T-helper 2 cell treated with Interferon-gamma antibody and Interleukin-4, amounts not matched to agents 100 ng/mL and 5 ng/mL, for 36 hours (primary cell): Measurements from ENCODE around the gene ZMIZ1. TPM values are rescaled to one million over a fixed set of nuclear protein-coding genes. Genes with fewer than 3 reads are reported as not detected.

Experiments used
- intact Hi-C: fragments of 100-400 bp; cut with micrococcal nuclease; formaldehyde crosslinking; loops from one replicate; pipeline ENCODE4 v1.15.1; 2023
- total RNA-seq: library from RNA; stranded (reverse); gene quantifications from 2 replicates; pipeline ENCODE4 v1.2.3, GENCODE V29; 2022

ZMIZ1 gene
- total RNA-seq, 1 donor from 2014 or later: 45.8 TPM

DNA sequence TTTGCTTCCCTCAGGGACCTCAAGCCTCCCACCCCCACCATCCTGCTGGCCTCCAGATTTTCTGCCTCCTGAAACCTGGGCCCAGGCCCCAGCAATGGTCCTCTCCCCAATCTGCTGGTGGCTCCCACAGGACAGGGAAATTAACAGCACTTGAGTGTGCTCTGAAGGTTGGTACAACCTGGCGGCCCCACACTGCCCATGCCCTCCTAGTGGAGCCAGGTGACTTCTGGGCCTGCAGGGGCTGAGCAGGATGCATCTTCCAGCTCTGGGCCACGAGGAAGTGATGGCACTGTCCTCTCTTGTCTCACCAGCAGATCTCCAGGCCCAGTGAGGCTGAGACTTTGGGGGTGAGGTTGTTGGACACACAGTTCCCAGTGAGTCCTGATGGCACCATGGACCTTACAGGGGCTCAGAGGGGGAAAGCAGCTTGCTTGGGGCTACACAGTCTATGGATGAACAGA is 3.6 kb upstream of the ZMIZ1 start:
- intact Hi-C loops: loop anchor here (5.0 to 10.0 kb wide), 6 partner anchors 72 to 1018 kb away; partner anchors contain the start of gene PPIF

DNA sequence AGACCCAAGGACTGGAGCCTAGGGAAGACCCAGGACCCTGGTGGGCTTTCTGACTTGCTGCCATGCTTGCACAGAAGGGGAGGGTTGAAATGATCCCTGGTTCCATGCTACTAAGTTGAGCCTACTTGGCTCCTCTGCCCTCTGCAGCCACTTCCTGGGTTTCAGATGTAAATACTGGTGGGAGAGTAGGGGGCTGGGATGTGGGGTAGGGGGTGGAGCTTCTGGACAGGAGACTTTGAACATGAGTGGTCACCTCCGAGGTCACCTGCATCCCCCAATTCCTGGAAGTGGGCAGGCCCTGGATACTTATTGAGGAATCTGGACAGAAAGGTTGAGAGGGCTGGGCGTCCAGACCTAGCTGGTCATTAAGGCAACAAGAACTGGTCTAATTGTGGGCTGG is 2.9 kb upstream of the ZMIZ1 start:
- intact Hi-C loops: loop anchor here (2.0 to 10.0 kb wide), 7 partner anchors 71 to 1019 kb away; partner anchors contain the start of genes PPIF and ZCCHC24

DNA sequence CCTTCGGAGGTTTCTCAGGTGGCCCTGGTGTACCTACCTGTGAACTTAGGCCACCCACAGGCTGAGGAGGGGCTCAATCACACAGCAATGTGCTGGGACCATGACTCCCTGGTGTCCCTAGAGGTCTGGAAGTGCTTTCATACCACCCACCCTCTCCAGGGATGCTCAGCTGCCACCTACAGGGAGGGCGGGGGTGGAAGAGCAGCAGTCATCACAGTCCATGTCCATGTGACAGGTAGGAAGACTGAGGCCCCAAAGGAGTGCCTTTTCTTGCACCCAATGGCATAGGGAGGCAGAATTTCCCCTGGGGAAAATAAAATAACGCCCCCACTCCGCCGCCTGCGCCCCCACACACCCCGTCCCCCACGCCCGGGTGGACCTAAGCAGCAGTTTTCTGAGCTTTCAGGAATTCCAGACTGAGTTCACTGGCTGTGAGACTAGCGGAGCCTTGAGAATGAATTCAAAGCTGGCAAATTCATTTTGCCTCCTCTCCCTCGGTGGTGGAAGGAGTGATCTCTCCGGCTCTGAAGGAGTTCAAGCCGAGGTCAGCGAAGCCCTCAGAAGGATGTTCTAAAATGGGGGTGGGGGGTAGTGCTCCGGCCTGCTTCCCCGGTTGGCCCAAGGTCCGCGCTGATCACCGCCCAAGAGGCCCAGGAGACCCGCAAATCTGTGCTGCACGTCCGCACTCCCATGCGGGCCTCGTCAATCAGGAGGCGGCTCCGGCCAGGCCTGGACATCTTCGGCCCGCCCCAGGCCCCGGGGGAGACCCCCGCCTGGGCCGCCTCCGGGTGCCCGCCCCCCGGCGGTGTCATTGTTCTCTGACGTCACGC is 2.1 kb upstream of the ZMIZ1 start:
- intact Hi-C loops: loop anchor here (2.0 to 10.0 kb wide), 7 partner anchors 71 to 1019 kb away; partner anchors contain the start of genes PPIF and ZCCHC24

DNA sequence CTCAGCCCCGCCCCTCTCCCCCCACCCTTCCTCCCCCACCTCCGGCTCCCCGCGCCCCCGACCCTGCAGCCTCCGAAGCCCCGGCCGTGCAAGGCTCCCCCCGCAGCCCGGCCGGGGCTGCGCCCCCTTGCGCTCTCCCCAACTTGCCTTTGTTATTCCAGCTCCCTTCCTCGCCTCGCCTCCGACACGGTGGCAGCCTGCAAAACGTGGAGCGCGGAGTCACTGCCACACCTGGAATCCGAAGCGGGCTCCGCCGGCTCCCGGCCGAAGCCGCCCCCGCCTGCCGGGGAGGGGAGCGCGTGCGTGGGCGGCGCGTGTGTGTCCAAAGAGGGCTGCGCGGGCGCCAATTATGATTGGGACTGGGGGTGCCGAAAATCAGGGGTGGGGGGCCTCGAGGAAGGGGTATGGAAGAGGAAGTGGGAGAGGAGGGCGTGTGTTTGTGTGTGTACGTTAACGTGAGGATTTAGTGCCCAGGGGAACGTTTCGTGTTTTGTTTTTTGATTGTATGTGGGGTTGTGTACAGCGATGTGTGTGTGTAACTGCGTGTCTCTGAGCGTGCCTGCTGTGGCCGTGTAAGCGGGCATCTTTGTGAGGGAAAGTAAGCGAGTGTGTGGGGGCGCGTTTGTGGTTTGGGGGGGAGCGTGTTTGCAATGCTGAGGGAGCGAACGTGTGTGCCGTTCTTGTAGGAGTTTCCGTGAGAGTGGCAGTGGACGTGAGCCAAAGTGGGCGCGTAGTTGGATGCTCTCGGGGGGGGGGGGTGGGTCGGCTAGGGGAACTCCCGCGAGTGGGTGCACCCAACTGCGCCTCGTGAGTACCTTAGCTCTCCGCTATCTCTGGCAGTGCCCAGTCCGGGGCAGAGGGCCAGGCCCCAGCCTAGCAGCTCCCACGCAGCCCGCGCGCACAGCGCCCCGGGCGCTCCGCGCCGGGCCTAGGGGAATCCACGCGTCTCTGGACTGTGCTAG is 1.2 kb upstream of the ZMIZ1 start:
- intact Hi-C loops: loop anchor here (1.0 to 10.0 kb wide), 11 partner anchors 19 to 1035 kb away; partner anchors contain the start of genes PPIF, RPS24 and ZCCHC24

DNA sequence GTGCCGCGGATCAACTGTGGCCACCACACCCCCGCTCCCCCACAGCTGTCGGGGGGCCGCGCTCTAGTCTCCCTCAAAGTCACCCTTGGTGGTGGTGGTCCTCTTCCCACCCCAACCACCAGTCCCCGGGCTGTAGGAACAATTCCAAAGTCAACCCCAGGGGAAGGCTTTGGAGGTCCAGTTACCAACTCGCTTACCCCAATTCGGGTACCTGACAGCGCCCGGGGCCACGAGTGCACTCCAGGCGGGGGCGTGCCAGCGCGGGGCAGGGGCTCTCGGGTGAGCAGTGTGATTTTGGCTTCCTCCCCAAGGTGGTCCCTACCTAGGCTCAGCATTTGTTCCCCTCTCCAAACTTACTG is 584 bp upstream of the ZMIZ1 start:
- intact Hi-C loops: loop anchor here (1.0 to 10.0 kb wide), 10 partner anchors 20 to 1035 kb away; partner anchors contain the start of genes PPIF and RPS24

DNA sequence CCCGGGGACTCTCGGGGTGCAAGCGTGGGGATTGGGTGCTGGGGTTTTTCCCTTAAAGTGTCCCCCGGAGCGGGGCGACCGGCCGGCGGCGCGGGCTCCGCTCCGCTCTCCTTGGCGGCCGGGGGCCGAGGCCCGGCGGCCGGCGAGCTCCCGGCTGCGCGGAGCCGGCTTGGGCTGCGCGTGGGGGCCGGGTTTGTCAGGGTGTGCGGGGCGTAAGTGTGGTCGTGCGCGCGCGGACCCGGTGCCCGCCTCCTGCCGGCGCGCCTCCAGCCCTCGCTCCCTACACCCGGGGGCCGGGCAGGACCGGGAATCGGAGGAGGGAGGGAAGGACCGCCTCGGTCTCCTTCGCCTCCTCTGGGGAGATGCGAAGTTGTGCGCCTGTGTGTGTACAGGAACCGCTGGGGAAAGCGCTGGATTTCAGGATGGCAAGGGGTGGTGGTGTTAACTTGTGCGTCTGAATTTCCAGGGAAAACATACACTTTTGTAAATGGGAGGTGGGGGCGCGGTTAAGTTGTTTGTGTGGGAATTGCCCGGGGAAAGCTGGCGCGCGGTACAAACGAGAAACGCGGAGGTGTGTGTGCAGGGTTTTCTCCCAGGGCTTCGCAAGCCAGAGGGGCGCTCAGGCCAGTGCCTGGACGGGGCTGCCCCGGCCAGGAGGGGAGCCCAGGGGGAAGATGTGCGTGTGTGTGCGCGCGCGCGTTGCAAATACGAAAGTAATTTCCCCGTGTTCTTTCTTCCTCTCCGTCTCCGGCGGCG is 737 bp downstream of the ZMIZ1 start:
- intact Hi-C loops: loop anchor here (2.0 to 10.0 kb wide), 7 partner anchors 68 to 1037 kb away; partner anchors contain the start of genes PPIF and RPS24

DNA sequence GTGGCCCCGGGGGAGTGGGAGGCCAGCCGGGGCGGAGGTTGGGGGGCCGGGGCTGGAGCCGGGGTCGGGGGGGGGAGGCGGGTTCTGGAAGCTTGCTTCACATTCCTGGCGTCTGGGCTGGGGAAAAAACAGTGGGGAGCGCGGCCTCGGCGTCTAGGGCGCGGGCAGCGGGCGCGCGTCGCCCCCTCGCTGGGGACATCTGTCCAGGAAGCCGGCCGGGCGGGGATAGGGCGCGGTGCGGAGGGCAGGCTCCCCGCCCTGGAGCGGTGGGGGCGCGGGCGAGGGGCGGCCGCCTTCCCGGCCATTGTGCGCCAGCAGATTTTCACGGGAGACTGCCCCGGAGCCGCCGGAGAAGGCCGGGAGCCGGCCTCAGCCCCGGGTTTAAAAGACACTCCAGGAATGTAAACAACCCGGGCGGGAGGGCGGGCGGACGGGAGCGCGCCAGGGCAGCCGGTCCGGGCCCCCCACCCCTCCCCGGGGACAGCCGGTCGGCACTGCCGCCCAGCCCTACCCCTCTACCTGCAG is 1.4 kb downstream of the ZMIZ1 start:
- intact Hi-C loops: no loop called here

DNA sequence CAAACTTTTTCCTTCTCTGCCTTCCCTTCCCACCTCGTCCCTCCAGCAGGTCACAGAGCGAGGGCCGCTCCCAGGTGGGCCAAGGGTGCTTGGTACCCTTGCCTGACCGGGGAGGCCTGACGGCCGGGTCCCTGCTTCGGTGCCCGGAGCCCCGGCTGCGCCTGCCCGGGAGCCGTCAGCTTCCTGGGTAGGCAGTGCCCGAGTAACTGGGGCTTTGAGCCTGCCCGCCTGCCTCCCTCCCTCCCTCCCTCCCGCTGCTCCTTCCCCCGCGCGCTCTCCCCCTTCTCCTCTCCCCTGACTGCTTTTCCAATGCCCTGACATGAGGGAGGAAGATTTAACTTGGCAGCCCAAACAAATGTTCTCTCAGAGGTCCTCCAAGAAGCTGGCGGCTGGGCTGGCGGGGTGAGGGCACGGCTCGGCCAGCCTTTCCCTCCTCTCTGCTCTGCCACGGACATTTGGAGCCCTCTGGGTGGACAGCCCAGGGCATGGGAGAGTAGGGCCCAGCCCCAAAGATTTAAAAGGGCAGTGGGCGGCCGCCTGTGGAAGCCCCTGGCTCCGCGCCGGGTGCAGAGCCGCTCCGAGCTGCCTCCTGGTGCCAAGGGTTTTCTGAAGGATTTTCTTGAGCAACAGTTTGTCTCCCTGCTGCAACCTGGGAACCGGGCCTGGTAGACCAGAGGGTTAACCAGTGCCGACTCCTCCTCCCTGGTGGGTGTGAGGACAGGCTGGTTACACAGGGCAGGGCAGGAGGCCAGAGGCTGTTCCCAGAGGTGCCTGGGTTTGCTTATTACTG is 2.0 kb downstream of the ZMIZ1 start:
- intact Hi-C loops: no loop called here

DNA sequence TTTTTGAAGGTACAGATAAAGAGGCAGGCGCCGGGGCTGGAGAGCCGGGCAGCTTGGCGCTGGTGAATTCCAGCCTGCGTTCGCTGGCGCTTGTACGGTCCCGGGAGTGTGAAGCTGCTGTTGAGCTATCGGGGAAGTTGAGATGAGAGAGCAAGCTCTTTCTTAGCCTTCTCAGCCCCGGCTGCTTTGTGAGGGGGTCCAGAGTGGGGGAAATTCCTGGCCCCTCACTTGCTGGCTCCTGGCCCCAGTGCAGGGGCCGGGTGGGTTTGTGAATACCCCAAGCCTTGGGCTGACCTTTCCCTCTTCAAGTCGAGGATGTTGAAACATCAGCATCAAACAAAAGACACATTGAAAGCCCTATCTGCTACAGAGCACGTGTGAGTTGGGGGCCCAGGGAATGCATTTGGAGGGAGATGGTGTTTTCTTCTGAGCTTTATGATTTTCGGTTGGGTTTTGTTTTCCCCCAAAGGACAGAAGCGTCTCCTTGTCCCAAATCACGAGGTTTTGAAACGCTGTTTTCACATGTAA is 2.7 kb downstream of the ZMIZ1 start:
- intact Hi-C loops: no loop called here

DNA sequence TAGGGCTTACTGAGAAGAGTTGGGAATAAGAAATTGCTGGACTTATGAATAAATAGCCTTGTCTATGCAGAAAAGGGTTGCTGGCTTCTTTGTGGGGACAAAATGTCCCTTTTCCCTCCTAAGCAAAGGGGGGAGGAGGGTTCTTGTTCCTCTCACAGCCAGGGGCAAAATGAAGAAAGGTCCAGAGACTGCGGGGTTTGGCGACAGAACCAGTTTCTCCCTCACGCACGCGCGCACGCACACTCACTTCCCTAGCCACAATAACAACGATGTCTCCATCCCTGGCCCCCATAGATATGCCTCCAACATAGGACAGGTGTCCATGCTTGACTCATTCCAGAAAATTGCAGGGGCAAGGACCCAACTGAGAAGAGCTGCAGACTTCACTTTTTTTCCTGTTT is 3.3 kb downstream of the ZMIZ1 start:
- intact Hi-C loops: no loop called here

DNA sequence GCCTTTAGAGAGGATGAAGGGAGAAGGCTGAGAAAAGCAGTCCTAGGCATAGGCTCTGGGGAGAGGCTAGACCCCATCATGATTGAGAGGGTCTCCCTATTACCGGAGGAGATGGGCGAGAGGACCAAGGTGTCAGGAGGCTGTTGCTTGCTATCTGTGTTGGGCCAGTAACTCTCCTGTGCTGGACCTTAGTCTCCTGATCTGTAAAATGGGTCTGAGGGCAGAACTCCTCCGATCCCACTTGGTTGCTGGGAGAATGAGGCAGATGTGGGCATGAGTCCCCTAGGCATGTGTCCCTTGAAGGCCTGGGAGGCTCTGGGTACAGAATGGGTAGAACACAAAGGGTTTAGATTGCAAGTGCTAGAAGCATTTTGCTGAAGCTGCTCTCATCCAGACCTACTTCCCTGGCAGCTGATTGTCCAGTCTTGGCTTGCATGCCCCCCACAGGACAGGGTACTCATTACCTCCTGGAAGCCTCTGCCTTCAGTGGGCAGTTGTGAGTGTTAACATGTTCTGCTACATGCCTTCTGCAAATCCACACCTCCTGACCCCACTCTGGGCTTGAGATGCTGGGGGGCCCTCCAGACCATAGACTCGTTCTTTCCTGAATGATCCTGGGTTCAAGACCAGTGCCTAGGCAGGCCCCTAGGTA is 4.4 kb downstream of the ZMIZ1 start:
- intact Hi-C loops: no loop called here

DNA sequence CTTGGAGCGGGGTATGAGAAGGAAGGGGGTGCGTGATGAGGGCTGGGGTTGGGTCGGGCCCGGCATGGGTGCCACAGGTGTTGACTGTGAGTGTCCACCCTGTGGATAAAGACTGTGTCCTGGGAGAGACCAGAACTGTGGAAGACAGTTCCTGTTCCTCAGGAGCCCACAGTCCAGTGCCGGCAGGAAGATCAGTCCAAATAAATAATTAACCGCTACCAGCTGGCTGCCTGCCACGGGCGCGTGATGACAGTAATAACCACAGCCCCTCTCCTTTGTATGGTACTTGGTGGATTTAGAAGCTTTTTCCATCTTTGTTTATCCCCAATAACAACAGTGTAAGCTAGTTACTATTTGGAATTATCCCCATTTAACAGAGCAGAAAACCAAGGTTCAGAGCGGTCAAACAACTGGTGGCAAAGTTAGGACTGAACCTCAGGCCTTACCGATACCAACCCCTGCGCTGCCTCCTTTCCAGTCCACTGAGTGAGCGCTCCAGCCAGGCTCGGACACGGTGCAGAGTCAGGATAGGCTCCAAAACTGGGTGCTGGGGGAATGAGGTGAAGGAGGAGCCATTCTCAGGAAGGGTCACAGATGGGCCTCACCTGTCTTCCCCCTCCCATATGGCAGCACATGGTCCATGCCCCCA is 5.1 kb downstream of the ZMIZ1 start:
- intact Hi-C loops: no loop called here

DNA sequence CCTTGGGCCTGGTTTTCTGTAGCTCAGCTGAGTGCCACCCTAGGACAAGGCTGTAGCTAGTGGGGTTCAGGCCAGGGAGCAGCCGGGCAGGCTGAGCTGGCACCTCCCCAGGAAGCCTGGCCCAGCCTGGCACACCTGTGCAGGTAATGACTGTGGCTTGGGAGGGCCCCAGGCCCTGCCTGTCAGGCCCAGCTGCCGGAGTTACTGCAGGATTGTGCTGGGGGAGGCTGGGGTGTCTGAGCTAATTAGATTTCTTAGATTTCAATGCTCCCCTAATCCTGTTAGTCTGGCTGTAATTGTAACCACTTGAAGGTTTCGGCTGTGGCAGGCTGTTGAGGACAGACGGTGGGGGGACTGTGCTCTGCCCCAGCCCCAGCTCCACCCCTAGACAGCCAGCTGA is 6.0 kb downstream of the ZMIZ1 start:
- intact Hi-C loops: no loop called here

DNA sequence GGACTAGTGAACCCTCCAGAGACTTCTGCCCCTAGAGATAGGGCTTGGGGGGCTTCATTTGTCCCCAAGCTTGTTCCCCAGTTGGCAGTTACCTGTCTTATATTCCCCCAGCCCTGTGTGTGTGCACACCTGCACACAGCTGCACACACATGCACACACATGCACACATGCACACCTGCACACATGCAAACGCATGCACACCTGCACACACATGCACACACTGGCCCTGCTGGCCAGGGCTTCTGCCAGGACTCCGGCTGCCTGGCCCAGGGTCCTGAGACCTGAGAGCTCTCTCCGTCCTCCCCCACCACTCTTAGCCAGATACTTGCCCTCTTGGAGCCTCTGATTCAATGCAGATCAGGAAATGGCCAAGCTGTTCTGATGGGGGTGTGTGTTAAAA is 6.7 kb downstream of the ZMIZ1 start:
- intact Hi-C loops: no loop called here

DNA sequence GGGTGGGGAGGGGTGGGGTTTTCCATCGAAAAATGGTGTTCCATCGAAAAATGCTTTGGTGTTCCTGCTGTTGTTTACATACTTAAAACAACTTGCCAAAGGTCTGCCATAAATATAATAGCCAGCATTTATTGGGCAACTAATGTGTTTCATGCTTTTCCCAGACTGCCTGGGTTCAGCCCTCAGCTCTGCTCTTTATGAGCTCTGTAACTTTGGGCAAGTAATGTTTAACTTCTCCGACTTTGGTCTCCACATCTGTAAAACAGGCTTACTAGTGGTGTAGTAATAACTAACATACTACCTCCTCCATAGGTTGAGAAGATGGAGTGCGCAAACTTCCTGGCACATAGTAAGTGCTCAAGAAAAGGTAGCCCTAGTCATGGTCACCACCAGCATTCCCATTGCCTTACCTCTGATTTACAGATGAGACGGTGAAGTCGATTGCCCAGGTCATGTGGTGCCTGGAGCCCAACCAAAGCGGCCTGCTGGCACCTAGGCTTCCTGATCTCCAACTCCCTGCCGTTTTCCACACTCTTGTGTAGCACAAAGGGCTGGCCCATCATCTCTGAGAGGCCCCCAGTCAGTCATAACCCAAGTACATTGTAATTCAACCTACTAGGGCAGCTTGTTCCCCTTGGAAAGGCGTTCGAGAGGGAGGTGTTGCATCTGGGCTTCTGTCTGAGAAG is 8.9 kb downstream of the ZMIZ1 start:
- intact Hi-C loops: no loop called here

DNA sequence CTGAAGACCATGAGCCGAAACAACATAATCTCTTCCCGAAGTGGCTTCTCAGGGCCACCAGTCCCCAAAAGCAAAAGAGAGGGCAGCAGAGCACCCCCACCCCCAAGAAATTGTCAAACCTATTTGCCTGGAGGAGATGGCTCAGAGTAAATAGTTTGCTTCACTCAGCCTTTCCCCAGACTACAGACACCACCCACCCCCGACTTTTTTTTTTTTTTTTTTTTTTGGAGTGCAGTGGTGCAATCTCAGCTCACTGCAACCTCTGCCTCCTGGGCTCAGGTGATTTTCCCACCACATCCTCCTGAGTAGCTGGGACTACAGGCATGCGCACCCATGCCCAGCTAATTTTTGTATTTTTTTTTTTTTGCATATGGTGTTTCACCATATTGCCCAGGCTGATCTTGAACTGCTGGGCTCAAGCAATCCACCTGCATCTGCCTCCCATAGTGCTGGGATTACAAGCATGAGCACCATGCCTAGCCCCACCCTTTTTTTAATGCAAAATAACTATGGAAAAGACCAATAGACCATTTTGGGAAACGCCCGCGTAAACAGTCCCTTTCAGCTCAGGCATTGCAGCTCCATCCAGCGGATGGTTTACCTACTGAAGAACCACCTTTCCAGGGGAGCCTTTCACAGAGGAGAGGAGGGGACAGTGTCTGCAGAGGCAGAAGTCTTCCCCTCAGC is 9.7 kb downstream of the ZMIZ1 start:
- intact Hi-C loops: no loop called here

DNA sequence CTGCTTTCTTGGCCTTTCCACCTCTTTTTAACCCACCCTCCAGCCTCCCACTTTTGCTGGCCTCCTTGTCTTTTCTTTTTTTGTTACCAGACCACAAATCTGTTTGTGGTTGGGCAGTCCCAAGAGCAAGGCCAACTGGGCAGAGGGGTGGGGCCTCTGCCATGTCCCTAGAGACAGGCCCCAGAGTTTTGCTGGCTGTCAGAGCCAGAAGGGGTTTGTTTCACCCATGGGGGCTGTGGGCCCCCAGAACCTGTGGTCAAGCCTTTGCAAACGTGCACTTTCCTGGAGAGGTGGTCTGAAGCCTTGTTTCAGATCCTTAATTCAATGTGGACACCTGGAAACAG is 10.3 kb downstream of the ZMIZ1 start:
- intact Hi-C loops: no loop called here
